Activated T-cell treated with anti-CD3 and anti-CD28 coated beads for 1 hour (primary cell): ENCODE results near the gene ACR.

Source experiments
- DNase-seq: peaks from one replicate; pipeline ENCODE4 v3.0.0-alpha.2; 2020; ENCODE audit warnings: low read depth

The ACR gene

DNA sequence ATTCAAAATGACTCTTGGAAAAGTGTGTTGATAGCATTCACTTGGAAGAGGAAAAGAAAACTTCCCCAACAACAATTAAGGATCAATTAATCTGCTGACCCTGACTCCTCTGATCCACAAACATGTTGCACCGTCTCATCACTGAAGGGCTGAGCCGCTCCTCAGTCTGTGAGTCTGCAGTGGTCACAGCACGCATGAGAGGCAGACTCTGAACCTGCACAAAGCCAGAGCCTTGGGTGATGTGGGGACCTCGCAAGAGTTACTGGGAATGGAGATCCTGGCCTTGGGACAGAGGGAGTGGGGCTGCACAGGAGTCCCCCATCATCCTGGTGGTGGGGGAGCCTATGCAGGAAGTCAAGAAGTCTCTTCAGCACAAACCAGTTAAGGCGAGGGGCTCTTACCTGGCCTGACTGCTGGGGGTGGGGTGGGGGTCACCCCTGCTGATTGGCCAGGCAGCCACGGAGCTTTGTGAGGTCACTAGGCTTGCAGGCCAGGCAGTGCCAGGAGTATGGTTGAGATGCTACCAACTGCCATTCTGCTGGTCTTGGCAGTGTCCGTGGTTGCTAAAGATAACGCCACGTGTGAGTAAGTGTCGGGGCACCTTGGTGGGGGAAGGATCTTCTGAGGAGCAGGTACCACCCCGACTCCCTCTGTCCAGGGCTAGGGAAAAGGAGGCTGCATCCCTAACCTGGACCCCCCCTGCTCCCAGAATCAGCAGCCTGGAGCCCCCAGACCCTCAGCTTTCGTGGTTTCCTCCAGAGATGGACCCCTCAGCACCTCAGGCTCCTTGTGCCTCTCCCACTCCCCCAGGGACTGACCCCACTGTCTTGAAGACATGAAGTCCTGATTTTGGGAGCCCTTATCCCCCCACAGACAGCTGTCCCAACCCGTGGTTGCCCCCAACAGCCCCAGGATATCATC, at the start of gene ACR:
Gene ACR, plus strand, starts transcription at position 477 of the 921 bp plus-strand sequence. Its CDS starts 32 bp downstream, at position 509.
- no peak for DNase-seq

DNA sequence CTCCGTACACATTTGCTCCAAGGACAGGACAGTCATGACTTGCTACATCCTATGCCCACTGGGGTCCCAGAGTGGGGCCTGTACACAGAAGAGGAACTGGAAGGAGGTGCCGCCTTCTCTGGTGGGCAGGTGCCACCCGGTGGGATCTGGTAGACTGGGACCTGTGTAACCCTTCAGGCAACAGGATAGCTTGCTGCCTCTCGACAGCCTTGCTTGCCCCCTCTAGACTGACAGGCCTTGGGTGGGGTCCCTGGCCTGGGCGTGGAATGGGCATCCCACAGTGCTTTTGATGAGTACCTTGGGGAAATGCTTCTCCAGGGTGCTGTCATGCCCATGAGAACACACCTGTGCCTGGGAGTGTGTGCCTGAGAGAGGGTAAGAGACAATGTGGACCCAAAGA, 49.6 kb upstream of the ACR start:
- no peak for DNase-seq

DNA sequence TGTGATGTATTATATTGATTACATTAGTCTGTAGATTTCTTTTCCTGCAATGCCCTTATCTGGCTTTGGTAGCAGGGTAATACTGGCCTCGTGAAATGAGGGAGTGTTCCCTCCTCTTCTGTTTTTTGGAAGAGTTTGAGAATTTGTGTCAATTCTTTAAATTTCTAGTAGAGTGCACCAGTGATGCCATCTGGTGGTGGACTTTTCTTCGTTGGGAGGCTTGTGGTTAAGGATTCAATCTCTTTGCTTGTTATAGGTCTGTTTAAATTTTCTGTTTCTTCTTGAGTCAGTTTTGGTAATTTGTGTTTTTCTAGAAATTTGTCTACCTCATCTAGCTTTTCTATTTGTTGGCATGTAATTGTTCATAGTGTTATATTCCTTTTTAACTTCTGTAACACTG, 46.5 kb upstream of the ACR start:
- DNase-seq = no peak

DNA sequence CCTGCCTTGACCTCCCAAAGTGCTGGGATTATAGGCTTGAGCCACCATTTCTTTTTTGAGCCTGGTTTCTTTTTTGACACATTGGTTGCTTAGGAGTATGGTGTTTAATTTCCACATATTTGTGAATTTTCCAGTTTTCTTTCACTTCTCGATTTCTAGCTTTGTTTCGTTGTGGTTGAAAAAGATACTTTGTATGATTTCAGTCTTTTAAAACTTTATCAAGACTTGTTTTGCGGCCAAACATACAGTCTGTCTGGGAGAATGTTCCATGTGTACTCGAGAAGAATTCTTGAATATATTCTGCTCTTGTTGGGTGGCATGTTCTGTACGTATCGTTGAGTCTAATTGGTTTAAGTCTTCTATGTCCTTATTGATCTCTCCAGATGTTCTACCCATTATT, 44.5 kb upstream of the ACR start:
- no peak for DNase-seq

DNA sequence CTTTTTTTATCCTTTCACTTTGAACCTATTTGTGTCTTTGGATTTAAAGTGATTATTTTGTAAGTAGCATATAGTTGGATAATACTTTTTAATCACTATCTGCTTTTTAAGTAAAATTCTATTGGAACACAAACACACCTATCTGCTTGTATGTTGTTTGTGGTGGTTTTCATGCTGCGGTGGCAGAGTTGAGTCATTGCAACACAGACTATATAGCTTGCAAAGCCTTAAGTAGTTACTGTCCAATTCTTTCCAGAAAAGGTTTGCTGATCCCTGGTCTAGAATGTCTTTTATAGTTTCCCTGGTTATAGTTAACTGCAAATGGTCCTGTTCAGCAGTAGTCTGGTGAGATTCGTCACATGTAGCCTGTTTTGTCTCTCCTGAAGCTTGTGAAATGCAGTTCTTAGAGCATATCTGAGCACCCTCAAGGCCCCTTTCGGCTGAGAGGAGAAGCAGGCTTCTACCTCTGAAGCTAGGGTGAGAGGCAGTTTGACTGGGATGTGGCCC, 43.9 kb upstream of the ACR start:
- no peak for DNase-seq

DNA sequence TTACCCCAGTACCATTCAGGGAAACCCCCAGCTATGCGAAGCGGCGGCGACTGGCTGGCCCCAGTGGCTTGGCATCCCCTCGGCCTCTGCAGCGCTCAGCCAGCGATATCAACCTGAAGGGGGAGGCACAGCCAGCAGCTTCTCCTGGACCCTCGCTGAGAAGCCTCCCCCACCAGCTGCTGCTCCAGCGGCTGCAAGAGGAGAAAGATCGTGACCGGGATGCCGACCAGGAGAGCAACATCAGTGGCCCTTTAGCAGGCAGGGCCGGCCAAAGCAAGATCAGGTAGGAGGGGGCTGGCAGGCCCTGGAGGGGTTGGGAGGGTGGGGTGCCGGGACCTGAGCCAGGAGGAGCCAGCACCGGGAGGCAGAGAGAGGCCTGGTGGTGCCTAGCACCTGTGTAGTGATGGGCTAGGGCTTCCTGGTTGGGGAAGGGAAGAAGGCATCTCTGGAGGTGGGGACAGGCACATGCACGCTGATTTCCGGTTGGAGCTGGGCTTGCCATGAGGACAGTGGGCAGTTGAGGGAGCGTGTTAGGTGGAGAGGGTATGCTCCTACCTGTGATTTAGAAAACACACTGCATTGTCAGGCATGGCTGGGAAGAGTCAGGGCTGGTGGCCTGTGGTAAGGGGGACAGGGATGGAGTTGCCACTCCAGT, 43.1 kb upstream of the ACR start:
- no peak for DNase-seq

DNA sequence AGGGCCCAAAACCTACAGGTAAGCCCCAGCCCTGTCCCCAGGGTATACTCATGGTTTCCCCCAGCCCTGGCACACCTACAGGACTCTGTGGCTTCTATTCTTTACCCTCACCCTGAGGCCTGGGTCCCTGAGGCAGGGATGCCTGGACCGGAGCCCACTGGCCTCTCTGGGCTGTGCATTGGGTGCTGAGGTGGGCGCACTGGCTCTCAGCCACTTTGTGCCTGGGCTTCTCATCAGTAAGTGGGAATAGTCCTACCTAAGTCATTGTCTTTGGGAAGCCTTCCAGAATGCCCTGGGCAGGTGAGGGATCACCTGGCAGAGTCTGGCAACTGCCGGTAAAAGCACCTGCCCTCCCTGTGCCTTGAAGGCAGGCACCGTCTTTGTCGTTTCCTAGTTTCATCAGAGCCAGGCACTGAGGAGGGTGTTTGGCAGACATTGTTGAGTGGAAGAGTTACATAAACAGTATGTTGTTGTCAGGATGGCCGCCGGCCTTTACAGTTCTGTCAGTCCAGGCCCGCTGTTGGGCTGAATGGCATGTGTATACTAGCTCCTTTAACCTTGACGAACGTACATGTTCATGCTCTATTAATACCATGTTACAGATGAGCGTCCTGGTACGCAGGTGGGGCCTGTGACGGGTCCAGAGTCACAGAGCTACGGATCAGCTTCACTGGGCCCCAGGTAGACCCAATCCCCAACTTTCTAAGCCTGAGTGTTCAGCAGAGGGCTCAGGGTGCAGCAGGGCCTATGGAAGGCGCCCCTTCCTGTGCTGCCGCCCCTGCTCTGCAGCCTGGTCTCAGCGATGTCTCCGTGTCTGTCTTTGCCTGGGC, 42.4 kb upstream of the ACR start:
- DNase-seq = no peak

DNA sequence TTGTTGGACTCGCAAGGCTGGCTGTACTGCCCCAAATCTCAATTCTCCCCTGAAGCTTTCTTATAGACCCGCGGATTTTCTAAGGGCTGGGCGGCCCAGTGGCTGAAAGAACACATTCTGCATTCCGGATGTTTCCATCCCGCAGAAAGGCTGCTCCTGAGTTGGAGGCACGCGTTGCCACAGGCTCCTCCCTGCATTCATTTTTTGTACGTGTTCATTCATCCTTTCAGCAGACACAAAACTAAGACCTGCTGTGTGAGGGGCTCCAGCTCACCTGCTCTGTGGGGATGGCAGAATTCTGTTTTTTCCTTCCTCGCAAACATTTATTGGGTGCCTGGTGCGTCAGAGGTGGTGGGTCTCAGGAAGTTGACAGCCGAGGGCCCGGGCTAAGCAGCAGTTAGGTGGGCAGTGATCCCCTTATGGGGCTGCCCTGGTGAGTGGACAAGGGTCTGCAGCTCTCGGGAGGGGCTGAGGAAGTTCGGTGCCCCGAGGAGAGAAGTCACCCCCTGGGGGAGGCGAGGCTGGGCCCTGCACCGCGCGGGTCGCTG, 41.7 kb upstream of the ACR start:
- no peak for DNase-seq

DNA sequence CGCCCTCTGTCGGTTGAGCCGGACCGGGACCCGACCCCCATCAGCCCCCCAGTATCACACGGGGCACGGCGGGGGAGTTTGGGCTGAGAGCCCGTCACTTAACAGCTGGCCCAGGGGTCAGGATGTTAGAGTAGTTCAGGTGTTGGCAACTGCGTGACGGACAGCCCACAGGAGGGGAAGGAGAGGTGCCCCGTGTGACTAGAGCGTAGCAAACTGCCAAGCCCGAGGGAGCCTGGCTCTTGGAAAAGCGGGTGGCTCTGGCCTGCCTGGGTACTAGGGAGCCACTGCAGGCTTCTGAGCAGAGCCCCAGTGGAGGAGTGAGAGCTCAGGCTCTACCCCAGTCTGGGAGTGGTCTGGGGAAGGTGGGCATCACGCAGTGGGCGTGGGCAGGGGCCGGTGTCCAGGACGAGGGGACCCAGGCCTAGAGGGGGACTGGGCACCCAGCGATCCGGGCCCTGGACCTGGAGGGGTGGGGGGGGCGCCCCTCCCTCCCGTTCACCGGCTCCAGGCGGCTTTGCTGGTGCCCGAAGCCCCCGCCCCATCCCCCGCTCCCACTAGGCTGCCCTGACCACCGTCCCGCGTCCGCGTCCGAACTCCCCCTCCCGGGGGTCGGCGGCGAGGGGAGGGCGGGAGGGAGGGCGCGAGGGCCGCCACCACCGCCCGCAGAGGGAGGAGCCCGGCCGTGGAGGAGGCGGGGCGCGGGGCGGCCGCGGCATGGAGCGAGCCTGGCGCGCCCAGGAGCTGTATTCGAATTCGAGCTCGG, 41.0 kb upstream of the ACR start:
- no peak for DNase-seq

DNA sequence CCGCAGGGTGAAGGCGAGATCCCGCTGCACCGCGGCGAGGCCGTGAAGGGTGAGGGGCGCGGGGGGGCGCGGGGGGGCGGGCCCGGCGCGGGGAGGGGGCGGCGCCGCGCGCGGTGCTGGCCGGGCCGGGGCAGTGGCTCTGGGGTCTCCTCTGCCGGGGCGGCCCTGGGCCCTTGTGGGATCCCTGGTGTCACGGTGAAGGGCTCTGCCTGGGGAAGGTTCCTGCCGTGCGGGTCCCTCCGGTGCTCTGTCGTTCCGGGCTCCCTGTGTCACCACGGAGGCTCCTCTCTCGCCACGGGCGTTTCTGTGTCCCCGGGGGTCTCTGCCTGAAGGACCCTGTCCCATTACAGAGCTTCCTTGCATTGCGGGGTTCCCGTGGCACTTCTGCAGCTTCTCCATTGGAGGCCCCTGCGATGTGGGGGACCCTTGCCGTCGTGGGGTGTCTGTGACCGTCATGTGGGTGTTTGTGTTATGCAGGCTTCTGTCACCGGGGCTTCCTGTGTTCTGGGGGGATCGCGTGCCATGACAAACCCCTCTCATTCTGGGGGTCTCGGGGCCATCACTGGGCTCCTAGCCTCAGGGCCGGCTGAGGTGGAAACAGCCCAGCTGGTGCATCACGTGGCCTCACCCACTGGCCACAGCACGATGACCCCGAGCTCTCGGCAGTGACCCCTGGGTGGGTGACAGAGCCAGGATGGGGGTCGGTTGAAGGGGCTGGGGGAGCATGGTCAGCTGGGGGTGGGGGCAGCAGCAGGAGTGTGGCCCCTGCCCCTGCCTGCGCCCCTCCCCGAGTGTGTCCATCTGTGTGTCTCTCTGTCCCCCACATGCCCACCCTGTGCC, 40.1 kb upstream of the ACR start:
- DNase-seq = no peak

DNA sequence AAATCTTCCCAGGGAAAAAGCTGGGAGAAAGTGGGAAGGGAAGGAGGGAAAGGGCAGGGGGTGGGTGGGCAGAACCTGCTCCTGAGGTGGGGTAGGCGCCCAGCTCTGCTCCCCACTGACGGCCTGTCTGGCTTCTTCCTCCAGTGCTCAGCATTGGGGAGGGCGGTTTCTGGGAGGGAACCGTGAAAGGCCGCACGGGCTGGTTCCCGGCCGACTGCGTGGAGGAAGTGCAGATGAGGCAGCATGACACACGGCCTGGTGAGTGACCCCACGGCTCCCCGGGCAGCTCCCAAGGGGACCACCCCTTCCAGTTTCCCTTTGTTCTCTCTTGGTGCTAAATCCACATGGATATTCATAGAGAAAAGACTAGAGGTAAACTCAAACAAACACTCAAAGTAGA, 39.5 kb upstream of the ACR start:
- DNase-seq = no peak

DNA sequence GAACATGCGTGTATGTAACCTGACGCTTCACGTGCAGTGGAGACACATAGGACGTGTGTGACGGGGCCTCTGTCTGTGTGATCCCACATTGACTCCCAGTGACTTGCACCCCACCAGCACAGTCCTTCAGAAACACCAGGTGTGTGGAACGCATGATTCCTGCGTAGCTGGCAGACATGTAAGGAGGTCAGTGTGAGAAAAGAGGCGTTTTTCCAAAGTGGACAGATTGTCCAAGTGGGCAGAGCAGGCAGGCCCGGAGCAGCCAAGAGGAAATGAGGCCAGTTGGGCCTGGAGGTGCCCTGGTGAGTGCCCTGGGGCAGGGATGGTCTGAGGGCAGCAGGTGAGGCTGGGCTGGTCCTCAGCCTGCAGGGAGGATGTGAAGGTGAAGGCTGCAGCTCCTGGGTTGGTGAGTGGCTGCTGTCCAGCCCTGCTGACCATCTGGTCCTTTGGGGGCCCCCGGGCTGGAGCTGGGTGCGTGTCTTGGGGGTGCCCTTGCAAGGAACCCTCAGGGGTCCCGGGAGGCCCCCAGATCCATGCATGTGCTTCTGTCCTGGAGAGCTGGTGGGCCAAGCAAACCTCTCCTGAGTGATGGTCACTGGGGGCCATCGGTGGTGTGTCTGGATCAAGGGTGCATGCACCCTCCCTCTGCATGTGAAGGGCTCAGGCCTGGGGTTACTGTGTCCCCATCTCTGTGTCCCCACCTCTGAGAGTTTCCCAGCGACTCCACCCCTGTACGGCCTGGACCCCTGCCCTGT, 38.8 kb upstream of the ACR start:
- DNase-seq = no peak

DNA sequence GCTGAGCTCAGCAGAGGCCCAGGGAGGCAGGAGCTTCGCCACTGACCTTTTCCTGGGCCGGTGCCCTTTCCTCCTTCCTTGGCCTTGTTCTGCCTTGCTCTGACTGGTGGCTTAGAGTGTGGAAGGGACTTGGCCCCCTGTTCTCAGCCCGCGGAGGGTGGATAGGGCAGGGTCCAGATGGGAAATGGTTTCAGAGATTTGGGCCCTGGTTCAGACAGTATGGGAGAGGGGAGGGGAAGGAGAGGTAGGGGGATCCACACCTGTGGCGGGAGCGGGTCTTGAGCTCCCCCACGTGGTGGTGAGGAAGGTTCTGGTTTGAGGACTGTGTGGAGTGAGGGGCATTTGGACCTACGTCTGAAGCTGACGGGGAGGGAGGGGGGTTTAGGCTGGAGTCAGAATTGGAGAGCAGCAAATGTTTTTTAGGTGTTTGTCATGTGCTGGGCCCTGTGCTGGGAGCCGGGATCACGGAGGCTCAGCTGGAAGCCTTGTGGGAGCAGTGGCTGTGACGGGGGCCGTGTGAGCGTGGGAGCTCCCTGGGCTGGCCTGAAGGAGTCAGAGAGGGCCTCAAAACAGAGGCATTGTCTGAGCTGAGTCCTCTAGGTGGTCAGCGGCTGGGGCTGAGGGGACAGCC, 38.1 kb upstream of the ACR start:
- DNase-seq = no peak

DNA sequence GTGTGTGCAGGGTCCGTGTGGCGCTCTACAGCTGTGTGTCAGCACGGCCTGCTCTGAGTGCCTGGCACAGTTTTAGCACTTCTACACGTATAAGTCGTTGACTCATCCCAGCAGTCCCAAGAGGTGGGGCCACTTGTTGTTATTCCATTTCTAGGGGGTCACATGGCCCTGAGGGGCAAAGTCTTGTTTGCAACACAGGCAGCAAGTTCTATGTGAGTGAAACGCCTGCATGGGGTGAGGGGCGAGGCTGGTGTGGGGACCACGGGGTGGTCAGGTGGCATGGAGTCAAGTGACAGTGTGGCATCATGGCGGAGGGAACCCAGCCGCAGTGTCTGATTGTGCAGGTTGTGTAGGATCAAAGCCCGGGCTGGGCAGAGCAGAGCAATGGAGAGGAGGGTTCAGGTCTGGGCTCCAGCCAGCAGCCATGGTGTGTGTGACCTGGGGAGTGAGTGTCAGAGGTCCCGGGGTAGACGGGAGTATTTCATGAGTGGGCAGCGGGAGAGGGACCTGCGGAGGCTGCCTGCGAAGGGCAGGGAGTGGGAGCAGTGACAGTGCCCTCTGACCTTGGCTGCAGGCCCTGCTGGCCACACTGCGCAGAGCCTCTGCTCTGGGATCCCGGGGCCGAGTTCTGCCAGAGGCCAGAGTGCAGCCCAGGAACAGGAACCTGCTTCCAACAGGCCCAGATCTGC, 37.5 kb upstream of the ACR start:
- no peak for DNase-seq

DNA sequence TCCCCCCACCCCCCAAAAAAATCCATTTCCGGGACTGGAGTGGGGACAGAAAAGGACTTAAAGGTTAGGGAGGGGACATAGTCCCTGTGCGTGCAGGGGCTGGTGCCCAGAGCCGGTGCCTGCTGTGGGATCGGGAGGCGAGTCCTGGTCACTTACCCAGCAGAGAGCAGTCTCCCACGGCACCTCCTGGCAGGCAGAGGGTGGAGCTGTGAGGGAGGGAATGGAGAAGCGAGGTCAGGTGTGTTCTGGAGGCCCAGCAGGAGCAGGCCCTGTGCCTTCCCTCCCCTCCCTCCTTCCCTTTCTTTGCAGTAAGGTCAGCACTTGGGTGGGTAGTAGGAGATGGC, 37.0 kb upstream of the ACR start:
- DNase-seq = no peak

DNA sequence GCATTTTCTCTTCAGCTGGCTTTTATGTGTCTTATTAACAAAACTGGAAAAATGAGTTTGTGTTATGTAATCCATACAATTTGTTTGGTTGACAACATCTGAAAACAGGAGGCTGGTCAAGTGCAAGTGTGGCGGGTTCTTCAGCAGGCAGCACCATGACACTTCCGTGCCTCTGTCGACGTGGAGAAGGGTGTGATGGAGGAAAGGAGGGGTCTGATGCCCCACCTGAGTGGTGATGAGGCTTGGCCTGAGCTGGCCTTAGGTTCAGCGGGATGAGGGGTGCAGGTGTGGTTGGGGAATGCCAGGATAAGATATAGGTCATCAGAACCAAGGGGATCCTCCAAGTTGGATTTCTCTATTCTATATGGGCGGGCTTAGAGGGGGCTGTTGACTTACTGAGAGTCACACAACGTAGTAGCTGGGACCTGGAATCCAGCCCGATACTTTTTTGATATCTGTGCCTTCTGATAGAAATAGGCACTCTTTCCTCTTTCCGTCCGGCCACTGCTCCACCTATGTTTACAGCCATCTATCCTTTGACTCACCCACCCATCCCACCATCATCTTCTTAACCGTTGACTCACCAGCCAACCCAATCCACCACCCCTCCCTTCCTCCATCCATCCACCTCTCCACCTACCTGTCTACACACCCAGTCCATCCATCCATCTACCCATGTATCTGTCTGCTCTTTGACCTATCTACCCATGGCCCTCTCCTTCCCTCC, 36.4 kb upstream of the ACR start:
- no peak for DNase-seq

DNA sequence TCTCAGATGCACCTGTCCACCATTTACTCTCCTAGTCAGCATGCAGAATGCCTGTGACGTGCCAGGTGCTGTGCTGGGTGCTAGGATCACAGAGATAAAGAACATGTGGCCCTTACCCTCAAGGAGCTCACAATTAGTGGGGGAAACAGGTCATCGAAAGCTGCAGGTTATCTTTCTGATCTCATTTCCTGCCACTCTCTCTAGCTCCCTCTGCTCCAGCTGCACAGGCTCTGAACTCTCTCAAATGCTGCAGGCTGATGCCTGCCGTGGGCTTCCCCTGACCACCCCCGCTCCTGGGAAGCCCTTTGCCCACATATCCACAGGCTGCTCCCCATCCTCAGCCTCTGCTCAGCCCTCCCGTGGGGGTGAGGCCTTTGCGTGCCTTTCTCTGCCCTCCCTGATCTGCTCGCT, 35.7 kb upstream of the ACR start:
- no peak for DNase-seq
